GM12892 (cell line): Measurements from ENCODE around the gene KLHL10.
"Not testable (repeated sequence)": the region's sequence is repeated elsewhere in the genome, so short reads cannot be mapped to it uniquely, and the experiment has no call there.

Experiments used
- DNase-seq: peaks from one replicate; pipeline ENCODE4 v3.0.0; 2011; ENCODE audit not compliant: insufficient read length
- FAIRE-seq: peaks from 2 replicates; lab custom pipeline; 2011; peaks lifted over from hg19 to GRCh38; lab: Jason Lieb, UNC
- POLR2A ChIP-seq: IDR thresholded peaks from 2 replicates; pipeline ENCODE4 v1.6.1; 2011; ENCODE audit warnings: low read depth, low read length, control low read depth
- POLR2AphosphoS5 ChIP-seq: IDR thresholded peaks from 2 replicates; pipeline ENCODE4 v1.6.1; 2011; ENCODE audit warnings: low read depth, low read length, control low read depth
- TAF1 ChIP-seq: IDR thresholded peaks from 2 replicates; pipeline ENCODE4 v1.6.1; 2011; ENCODE audit warnings: low read depth, mild to moderate bottlenecking, control low read depth, low read length, borderline replicate concordance

The KLHL10 gene

DNA sequence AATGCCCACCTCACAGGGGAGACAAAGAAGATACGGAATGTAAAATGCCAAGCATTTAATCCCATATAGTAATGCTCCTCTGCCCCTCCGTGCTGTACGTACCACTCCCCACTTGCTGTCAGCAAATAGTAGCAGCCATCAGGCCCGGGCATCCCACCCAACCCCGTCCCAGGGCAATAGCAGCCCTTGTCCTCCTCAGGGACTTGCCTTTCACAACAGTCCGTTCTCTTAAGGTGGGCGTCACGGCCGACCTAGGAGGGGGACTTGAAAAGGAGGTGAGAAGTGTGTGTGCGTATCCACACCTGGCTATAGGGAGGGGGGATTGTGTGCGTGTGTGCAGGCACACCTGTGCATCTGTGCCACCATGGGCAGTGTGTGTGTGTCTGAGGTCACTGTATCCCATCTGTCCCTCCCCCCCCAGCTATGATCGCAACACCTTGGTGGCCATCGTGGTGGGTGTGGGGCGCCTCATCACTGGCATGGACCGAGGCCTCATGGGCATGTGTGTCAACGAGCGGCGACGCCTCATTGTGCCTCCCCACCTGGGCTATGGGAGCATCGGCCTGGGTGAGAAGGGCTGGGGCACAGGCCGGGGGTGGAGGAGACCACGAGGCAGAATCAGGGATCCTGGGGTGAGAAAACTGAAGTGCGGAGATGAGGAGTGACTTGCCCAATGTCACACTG, 20.8 kb upstream of the KLHL10 start:
- no peak for TF ChIP-seq POLR2A
- no peak for TF ChIP-seq TAF1
- FAIRE-seq (no peak), DNase-seq (no peak)

DNA sequence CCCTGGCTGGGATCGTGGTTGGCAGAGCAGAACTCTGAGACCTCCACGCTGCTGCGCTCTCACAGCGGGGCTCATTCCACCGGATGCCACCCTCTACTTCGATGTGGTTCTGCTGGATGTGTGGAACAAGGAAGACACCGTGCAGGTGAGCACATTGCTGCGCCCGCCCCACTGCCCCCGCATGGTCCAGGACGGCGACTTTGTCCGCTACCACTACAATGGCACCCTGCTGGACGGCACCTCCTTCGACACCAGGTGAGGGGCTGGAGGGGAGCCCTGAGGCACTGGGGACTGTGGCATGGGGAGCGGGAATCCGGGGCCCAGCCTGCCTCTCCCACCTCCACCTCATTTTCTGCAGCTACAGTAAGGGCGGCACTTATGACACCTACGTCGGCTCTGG, 19.6 kb upstream of the KLHL10 start:
- DNase-seq = no peak
- TF ChIP-seq POLR2AphosphoS5 (no peak), POLR2A (no peak), TAF1 (no peak)
- FAIRE-seq = no peak

DNA sequence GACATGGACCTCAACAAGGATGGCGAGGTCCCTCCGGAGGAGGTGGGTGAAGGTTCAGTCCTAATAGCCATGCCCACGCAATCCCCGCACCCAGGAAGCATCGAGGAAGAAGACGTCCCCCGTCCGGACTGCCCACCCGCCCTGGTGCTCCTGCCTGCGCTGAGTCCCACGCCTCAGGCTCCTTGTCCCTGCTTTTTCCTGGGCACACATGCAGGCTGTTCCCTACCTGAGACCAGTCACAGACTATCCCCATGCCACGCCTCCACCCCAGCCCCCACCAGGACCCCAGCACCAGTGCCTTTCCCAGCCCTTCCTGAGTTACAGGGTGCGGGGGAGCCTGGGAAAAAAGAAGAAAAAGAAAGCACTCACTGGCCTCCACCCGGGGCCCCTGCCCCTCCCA, 15.8 kb upstream of the KLHL10 start:
- TF ChIP-seq POLR2AphosphoS5 = no peak
- no peak for TF ChIP-seq POLR2A
- no peak for TF ChIP-seq TAF1
- DNase-seq = no peak
- no peak for FAIRE-seq

- DNase-seq = no peak
- no peak for TF ChIP-seq POLR2A
- no peak for TF ChIP-seq TAF1
- TF ChIP-seq POLR2AphosphoS5 = no peak
- FAIRE-seq = no peak
These were observed 15.1 kb upstream of the KLHL10 start for GRCh38 chr17:41822216-41823140.

GRCh38 chr17:41823141-41823524, 14.5 kb upstream of the KLHL10 start:
- no peak for TF ChIP-seq TAF1
- TF ChIP-seq POLR2AphosphoS5 = no peak
- no peak for TF ChIP-seq POLR2A
- DNase-seq (no peak), FAIRE-seq (no peak)

GRCh38 chr17:41823580-41823979, 14.0 kb upstream of the KLHL10 start:
- no peak for FAIRE-seq
- TF ChIP-seq TAF1 = no peak
- no peak for TF ChIP-seq POLR2A
- TF ChIP-seq POLR2AphosphoS5 = no peak

GRCh38 chr17:41824086-41824485, 13.5 kb upstream of the KLHL10 start:
- TF ChIP-seq POLR2A (no peak), POLR2AphosphoS5 (no peak), TAF1 (no peak)
- FAIRE-seq = no peak
- no peak for DNase-seq

More at GRCh38 chr17:41823580-41823979, 14.0 kb upstream of the KLHL10 start:
- no peak for DNase-seq

DNA sequence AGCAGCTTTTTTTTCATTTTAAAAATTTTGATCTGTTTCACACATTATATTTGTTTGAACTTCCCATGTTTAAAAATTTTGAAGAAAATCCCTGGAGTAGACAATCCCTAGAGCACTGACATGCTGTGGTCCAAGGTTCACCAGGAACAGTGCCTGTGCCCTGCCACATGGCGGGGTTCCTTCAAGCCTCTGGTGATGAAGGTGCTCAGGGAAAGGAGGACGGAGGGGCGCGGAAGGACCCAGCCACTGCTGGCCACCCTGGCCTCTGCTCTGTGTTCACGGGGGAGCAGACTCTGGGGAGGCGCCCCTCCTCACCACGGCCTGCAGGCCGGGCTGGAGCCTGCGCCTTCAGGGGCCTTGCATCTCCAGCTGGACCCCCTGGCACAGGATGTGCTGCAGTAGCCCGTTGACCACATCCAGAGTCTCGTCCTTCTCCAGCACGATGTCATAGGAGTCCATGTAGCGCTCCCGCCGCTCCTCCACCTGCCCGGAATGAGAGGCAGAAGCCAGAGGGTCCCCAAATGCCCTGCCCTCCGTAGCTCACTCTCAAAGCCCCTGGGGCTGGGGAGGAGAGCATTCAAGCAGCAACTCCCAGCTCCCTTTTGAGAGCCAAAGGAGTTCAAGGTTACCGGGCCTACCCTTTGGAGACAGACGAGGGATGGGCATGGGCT, 12.3 kb upstream of the KLHL10 start:
- DNase-seq (no peak), FAIRE-seq (no peak)
- no peak for TF ChIP-seq POLR2A
- TF ChIP-seq POLR2AphosphoS5 = no peak
- TF ChIP-seq TAF1 = no peak

DNA sequence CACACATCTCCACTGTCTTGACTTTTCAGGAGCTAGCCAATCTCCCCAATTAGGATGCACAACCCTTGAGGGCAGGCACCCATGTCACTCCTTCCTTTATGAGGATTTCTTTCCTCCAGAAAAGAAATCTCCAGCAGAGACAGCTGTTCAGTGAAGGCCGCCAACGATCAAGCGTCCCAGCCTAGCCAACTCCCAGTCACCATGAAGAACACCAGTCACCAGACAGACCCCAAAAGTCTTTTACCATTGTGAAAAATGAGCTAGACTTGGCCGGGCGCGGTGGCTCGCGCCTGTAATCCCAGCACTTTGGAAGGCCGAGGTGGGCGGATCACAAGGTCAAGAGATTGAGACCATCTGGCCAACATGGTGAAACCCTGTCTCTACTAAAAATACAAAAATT, 7.7 kb upstream of the KLHL10 start:
- FAIRE-seq = not testable (repeated sequence)

DNA sequence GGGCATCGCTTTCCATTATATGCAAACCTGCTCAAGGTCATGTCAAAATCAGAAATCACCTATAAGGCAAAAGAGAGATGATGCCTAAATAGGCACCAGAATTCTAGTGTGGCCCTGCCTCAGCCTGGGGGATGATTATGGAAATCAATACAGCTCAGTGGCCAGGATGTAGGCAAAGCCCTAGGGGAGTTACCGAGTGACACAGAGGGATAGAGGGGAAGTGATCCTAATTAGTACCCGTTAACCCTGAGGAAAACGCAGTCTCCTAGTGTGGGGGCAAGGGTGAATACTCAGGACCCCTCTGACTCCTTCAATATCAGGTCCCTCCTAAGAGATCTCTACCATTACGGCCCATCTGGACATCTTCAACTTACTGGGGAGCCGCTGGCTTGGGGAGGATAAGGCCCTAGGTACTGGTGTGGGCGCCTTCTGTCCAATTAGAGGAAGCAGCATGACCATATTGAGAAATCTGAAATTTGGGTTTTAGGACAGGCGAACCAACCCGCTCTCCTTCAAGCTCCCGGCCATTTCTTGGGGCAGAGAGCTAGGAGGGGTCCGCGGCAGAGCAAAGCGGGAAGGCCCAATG, 2.3 kb upstream of the KLHL10 start:
- TF ChIP-seq TAF1 (no peak), POLR2A (no peak), POLR2AphosphoS5 (no peak)
- DNase-seq = no peak
- FAIRE-seq = no peak

More for the DNA sequence above, 7.7 kb upstream of the KLHL10 start:
- not testable (repeated sequence) for DNase-seq

GRCh38 chr17:41835800-41836549, 1.6 kb upstream of the KLHL10 start, which contains the start of gene NT5C3B:
Gene NT5C3B (minus strand): TSS chr17:41836232. CDS start chr17:41836193, 39 bp downstream.
- peak; percentile 40 for FAIRE-seq
- DNase-seq = peak; percentile 85
- TF ChIP-seq POLR2A = peak; percentile 49; the same call in 1 of the 2 replicates
- no peak for TF ChIP-seq POLR2AphosphoS5
